HG03460 (cell line): ENCODE data around the gene PET100.

Experiments used
- ATAC-seq: cut with Tn5 transposase; IDR thresholded peaks from one replicate; pipeline ENCODE4 v1.9.1; 2021; ENCODE audit not compliant: unreplicated experiment

PET100 gene

GRCh38 chr19:7611541-7612279, 17.9 kb upstream of the PET100 start:
- no peak for ATAC-seq

GRCh38 chr19:7612282-7613274, 17.0 kb upstream of the PET100 start:
- no peak for ATAC-seq

- ATAC-seq = no peak
These were observed 14.5 kb upstream of the PET100 start for GRCh38 chr19:7614859-7615741.

- ATAC-seq = no peak
These were observed 12.4 kb upstream of the PET100 start for GRCh38 chr19:7617172-7617571.

DNA sequence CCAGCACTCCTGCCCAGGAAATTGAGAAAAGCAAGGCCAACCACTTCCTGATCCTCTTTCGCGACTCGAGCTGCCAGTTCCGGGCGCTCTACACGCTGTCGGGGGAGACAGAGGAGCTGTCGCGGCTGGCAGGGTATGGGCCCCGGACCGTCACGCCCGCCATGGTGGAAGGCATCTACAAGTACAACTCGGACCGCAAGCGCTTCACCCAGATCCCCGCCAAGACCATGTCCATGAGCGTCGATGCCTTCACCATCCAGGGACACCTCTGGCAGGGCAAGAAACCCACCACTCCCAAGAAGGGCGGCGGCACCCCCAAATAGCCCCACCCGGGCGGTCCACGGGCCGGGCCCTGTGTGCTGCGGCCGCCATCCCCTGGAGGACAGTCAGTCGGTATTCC, 11.9 kb upstream of the PET100 start:
- ATAC-seq = no peak

DNA sequence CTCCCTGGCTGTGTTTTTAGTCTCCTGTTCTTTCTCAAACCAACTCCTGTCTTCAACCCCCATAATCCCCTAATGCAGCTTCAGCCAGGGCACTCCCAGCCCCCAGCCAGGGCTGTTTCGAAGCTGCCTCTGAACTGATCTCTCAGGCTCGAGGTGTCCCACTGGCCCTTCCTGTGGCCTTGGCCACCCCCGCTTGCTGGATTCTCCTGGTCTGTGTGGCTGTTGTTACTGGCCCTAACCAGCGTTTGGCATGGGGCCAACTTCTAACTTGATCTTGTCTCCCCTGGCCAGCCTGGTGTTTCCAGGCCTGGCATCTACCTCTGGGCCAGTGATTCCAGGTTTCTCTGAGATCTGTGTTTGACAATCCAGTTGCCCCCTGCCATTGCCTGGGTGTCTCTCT, 11.2 kb upstream of the PET100 start:
- ATAC-seq = no peak

- no peak for ATAC-seq
These were observed 10.7 kb upstream of the PET100 start for GRCh38 chr19:7618771-7619510.

- ATAC-seq = no peak
These were observed 9.7 kb upstream of the PET100 start for GRCh38 chr19:7619671-7620441.

DNA sequence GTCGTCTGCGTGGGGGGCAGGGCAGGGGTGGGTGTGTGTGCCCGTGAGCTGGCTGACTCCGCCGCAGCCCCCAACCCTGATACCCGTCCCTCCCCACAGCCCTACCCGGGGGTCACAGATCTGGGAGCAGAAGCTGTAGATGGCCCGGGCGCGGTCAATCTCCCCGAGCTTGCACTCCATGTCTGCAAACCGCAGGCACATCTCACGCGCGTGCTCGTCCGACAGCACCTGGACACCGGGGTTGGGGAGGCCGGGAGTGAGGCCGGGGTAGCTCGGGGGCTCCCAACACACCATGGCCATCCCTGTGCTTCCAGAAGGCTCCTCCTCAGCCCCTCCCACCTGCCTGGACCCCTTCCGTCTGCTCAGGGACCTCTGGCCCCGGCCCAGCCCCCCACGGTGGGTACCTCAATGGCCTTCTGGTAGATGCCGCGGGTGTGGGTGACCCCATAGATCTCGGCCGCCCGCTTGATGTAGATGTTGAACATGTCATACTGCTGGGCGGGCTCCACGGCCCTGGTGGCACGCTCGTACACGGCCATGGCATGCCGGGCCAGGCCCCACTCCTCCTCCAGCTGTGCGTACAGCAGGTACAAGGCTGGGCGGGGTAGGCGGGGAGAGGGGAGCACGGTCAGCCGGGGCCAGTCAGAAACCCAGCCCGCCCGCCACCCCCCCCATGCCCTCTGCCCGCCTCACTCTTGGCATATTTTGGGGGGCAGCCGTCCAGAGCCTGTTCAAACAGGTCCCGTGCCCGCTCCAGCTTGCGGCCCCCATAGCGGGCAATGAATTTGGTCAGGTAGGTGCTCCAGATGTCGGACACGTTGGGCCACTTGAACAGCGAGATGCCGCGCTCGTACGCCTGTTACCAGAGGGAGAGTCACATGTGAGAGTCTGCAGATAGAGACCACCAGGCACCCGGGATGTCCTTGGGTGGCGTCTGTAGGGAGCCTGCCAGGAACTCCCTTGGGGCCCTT, 8.9 kb upstream of the PET100 start:
- no peak for ATAC-seq

DNA sequence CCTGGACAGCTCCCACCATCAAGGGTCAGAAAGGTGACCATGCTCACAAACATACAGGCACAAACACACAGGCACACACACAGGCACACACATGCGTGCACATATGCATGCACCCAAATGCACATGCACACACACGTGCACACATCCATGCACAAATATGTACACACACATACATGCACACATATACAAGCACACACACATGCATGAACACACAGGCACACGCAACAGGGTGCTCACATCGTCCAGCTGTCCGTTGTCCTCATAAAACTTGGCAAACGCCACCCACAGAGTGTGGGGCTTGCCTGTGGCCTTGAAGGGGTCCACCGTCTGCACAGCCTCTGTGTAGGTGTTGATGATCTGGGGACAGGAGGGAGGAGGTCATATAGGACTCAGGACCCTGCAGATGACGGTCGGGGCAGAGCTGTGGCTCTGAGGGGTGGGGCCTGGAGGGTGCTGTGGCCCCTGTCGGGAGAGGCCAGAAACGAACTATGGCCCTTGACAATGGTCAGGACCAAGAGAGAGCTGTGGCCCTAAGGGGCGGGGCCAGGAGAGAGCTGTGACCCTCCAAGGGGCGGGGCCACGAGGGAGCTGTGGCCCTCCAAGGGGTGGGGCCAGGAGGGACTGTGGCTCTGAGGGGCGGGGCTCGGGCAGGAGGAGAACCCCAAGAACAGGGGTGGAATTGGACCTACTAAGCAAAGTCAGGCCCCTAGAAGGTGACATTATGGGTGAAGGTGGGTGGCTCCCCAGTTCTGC, 6.5 kb upstream of the PET100 start:
- no peak for ATAC-seq

DNA sequence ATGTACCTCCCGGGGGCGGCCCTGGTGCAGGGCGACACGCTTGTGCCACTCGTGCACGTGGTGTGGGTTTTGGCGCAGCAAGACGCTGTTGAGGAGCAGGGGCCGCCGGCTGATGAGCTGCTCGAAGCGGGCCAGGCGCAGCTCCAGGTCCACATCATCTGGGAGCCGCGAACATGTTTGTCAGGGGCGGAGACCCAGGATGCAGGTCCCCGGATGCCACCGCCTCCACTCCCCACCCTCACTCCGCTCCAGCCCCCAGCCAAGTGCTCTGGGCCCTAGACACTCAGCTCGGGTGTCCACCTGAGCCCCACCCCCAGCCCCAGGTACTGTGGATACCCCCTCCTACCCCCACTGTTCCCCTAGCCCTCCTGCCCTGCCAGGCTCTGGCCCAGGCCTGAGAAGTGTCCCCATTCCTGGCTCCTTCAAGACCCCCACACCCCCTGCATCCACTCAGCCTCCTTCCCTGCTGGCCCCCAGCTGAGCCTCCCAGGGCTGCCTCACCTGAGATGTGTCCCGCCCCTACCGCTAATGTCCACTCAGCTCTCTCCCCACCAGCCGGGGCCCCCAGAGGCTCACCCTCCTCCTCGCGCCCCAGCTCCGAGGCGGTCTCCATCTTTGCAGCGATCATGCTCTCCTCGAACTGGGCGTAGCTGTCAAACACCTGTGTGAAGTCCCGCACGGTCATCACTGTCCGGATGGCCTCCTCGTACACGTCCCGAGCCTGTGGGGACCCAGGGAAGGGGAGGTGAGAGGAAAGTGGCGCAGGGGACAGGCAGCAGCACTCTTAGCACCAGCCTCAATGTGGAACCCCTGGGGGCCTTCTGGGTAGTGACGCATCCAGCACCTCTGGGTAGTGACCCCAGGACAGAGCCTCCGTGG, 5.6 kb upstream of the PET100 start:
- no peak for ATAC-seq

DNA sequence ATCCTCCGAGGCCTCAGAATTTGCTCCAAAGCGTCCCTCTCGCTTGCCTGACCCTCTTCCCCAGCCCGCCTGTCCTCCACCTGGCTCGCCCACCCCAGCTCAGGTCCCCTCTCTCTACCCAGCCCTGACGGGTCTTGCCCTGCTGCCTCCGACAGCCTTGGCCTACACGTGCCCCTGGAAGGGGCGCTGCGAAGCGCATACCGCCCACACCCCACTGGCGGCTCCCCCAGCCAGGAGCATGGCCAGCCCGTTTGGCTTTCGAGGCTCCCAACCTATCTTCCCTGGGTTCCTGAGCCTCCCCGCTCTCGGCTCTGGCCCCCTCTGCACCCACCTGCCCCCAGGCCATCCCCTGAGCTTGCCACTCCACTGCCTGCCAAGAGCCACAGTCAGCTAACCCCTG, 4.8 kb upstream of the PET100 start:
- ATAC-seq = no peak

DNA sequence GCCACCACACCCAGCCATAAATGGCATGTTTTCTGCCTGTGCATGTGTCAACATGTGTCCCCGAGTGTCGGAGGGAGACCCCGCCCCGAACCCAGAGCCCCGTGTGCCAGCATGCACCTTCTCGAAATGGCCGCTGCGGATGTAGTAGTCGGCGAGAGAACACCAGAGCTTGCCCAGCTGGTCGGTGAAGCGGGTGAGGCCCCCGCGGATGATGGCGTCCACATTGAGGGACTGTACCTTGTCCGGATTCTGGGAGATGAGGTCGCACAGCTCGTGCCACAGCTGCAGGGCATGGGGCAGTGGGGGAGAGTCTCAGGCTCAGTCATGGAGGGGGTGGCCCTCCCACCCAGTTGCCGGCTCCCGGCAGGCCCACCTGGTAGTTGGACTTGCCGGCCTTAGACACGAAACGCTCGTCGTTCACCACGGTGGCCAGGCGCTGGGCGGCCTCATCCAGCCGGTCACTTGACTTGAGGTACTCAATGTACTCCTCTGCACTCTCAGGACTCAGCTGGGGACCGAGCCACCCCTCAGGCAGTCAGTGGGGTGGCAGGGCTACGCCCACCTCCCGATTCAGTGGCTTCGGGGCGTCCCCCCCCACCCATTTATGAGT, 3.7 kb upstream of the PET100 start:
- ATAC-seq = no peak

DNA sequence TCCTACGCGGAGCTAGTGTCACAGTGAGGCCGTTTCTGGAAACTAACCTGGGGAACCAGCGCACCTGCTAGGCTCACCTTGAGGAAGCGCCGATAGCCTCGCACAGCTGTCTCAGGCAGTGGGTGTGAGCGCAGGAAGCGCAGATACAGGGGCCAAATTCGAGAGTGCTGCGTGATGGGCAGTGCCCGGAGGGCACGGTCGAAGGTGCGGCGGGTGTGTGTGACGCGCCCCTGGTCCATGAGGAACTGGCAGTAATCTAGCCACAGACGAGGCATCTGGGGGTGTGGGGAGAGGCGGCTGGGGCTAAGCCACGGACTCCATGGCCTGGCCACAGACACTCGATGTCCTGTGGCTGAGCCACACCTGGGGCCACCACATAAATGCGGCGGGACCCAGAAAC, 2.4 kb upstream of the PET100 start:
- no peak for ATAC-seq

DNA sequence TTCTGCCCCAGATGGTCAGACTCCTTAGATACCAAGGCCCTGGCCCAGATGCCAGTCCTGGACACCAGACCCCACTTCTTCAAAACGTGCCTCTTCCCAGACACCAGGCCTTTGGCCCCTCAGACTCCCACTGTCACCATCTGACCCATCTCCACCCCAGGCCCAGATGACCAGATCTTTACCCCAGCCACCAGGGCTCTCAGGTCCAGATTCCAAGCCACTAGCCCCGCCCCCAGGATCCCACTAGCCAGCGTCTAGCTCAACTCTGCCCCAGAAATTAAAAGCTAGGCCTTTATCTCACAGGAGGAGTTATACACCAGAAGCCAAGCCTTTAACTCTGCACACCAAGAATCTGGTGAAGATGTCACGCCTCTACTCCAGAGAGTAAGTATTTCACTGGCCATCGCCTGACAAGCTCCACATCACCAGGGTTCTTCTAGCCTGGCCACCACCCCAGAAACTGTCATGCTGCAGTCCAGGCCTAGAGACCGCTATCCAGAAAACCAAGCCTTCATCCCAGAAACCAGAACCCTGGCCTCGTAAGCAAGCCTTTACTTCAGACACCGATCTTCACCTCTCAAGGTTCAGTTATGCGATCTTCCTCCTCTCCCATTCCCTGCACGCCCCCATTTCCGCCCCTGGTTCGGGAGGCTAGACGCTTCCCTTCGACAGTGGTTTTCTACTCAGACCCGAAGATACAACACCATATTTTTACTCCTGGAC, 843 bp upstream of the PET100 start:
- ATAC-seq = no peak

DNA sequence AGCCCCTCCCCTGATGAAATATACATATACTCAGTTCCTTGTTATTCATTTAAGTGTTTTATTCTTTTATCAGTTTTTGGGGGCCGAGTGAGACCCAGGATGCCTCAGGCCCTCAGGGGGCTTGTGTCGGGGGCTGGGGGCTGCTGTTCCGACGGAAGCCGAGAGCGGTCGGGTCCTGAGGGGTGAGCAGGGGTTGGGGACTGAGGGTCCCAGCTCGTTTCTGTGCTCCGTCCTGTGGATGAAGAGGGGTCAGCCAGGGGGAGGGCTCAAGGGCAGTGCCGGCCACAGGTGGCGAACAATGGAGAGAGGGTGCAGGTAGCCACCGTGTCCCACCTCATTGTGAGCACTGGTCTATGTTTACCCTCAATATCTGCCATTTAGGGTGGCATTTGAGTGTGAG, 2.0 kb downstream of the PET100 start:
- ATAC-seq = no peak
